Loucy (cell line): ENCODE measurements around the gene ZNF254.

Experiments
- EZH2phosphoT487 ChIP-seq: fragments of 200-600 bp; IDR thresholded peaks from 2 replicates; pipeline ENCODE4 v1.6.1; 2018; ENCODE audit warnings: antibody characterized with exemption, mild to moderate bottlenecking, moderate library complexity, borderline replicate concordance
- TF ChIP-seq, protein P1 (sequence below): fragments of 200-600 bp; sonication (generic); conservative IDR thresholded peaks from 2 replicates; pipeline ENCODE4 v1.5.1; 2014; ENCODE audit warnings: mild to moderate bottlenecking, antibody characterized with exemption, low read length

GRCh38 chr19:24081056-24081455 lies 5.9 kb upstream of the ZNF254 start:
- TF ChIP-seq, protein P1, sequence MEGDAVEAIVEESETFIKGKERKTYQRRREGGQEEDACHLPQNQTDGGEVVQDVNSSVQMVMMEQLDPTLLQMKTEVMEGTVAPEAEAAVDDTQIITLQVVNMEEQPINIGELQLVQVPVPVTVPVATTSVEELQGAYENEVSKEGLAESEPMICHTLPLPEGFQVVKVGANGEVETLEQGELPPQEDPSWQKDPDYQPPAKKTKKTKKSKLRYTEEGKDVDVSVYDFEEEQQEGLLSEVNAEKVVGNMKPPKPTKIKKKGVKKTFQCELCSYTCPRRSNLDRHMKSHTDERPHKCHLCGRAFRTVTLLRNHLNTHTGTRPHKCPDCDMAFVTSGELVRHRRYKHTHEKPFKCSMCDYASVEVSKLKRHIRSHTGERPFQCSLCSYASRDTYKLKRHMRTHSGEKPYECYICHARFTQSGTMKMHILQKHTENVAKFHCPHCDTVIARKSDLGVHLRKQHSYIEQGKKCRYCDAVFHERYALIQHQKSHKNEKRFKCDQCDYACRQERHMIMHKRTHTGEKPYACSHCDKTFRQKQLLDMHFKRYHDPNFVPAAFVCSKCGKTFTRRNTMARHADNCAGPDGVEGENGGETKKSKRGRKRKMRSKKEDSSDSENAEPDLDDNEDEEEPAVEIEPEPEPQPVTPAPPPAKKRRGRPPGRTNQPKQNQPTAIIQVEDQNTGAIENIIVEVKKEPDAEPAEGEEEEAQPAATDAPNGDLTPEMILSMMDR, result no peak
- TF ChIP-seq EZH2phosphoT487, result no peak
